ENCODE measurements around the gene FOXP1. TPM values are rescaled to one million over a fixed set of nuclear protein-coding genes. Genes with fewer than 3 reads are reported as not detected.

The FOXP1 gene
- total RNA-seq, 1 experiment from 2014 or later = 58.4 TPM

- Histone ChIP-seq H3K36me3 (ENCODE audit: insufficient read depth, low read length, poor library complexity, severe bottlenecking) (no peaks in the 10 kb centered on the region), H3K4me3 (ENCODE audit: low read depth, low read length, poor library complexity, severe bottlenecking) (no peak overlapping the region), H3K27ac (ENCODE audit: low read depth, low read length, poor library complexity, severe bottlenecking) (no peak overlapping the region), H3K4me1 (ENCODE audit: insufficient read depth, low read length, poor library complexity, severe bottlenecking) (peaks cover 7% of the 10 kb centered on the region), H3K27me3 (replicated peaks; ENCODE audit: insufficient read depth, low read depth, low read length, poor library complexity) (no peaks in the 10 kb centered on the region), H3K9me3 (ENCODE audit: low read depth, low read length, poor library complexity, severe bottlenecking) (no peaks in the 10 kb centered on the region)
- no peak for DNase-seq (ENCODE audit: low spot score)
- no peak for TF ChIP-seq CTCF (conservative IDR thresholded peaks at IDR 0.05; ENCODE audit: low read depth, low read length)
- TF ChIP-seq EZH2 (IDR thresholded peaks at IDR 0.05; ENCODE audit: borderline replicate concordance, low read depth, low read length, poor library complexity, severe bottlenecking) = no peak
- BruUV-seq (replicated peaks) = no TSS peak
- CTCF ChIA-PET = no interaction called here
- POLR2A ChIA-PET (ENCODE audit: low non-redundant PET) = no interaction called here
- intact Hi-C loops (cut with micrococcal nuclease; ENCODE audit: unreplicated experiment) = no loop called here
Observed at GRCh38 chr3:71094658-71095209, 488.8 kb downstream of the FOXP1 start.

DNA sequence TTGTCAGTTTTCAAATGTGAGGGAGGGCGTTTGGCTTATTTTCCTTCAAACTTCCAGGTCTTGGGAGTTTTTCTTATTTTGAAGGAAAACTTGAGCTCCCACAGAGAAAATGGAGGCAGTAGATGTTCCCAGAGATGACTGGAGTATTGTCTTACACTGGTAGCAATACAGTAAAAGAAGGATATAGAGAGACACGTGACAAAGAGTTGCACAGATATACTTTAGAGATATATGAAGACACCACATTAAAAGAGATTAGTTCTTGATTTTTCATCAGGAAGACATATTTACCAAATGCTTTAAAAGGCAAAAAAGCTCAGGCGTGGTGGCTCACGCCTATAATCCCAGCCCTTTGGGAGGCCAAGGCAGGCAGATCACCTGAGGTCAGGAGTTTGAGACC is 490.9 kb downstream of the FOXP1 start:
- no peaks in the 10 kb centered on the region for H3K4me1 ChIP-seq (ENCODE audit: insufficient read depth, low read length, poor library complexity, severe bottlenecking)
- no peak for TF ChIP-seq EZH2 (IDR thresholded peaks at IDR 0.05; ENCODE audit: borderline replicate concordance, low read depth, low read length, poor library complexity, severe bottlenecking)
- no peak for TF ChIP-seq CTCF (conservative IDR thresholded peaks at IDR 0.05; ENCODE audit: low read depth, low read length)
- no peaks in the 10 kb centered on the region for H3K27me3 ChIP-seq (replicated peaks; ENCODE audit: insufficient read depth, low read depth, low read length, poor library complexity)
- H3K4me3 ChIP-seq (ENCODE audit: low read depth, low read length, poor library complexity, severe bottlenecking) = no peak overlapping the region
- intact Hi-C loops (cut with micrococcal nuclease; ENCODE audit: unreplicated experiment) = no loop called here
- H3K9me3 ChIP-seq (ENCODE audit: low read depth, low read length, poor library complexity, severe bottlenecking) = no peaks in the 10 kb centered on the region
- no peak for DNase-seq (ENCODE audit: low spot score)
- BruUV-seq (replicated peaks) = no TSS peak
- ChIA-PET CTCF (no interaction called here), POLR2A (ENCODE audit: low non-redundant PET) (no interaction called here)
- H3K36me3 ChIP-seq (ENCODE audit: insufficient read depth, low read length, poor library complexity, severe bottlenecking) = no peaks in the 10 kb centered on the region
- H3K27ac ChIP-seq (ENCODE audit: low read depth, low read length, poor library complexity, severe bottlenecking) = no peak overlapping the region

GRCh38 chr3:71090207-71090606 is 493.3 kb downstream of the FOXP1 start:
- H3K36me3 ChIP-seq (ENCODE audit: insufficient read depth, low read length, poor library complexity, severe bottlenecking) = no peaks in the 10 kb centered on the region
- H3K4me3 ChIP-seq (ENCODE audit: low read depth, low read length, poor library complexity, severe bottlenecking) = no peak overlapping the region
- TF ChIP-seq CTCF (conservative IDR thresholded peaks at IDR 0.05; ENCODE audit: low read depth, low read length) (no peak), EZH2 (IDR thresholded peaks at IDR 0.05; ENCODE audit: borderline replicate concordance, low read depth, low read length, poor library complexity, severe bottlenecking) (no peak)
- H3K27ac ChIP-seq (ENCODE audit: low read depth, low read length, poor library complexity, severe bottlenecking) = no peak overlapping the region
- POLR2A ChIA-PET (ENCODE audit: low non-redundant PET) = no interaction called here
- no TSS peak for BruUV-seq (replicated peaks)
- CTCF ChIA-PET = no interaction called here
- intact Hi-C loops (cut with micrococcal nuclease; ENCODE audit: unreplicated experiment) = no loop called here
- no peaks in the 10 kb centered on the region for H3K9me3 ChIP-seq (ENCODE audit: low read depth, low read length, poor library complexity, severe bottlenecking)
- no peak for DNase-seq (ENCODE audit: low spot score)
- no peaks in the 10 kb centered on the region for H3K27me3 ChIP-seq (replicated peaks; ENCODE audit: insufficient read depth, low read depth, low read length, poor library complexity)
- H3K4me1 ChIP-seq (ENCODE audit: insufficient read depth, low read length, poor library complexity, severe bottlenecking) = no peaks in the 10 kb centered on the region
